MM.1S (cell line): Measurements from ENCODE around the gene DIPK2B.

Experiments used
- EZH2 ChIP-seq: fragments of 300-600 bp; sonication (generic); optimal IDR thresholded peaks from 2 replicates; pipeline ENCODE3; 2017; ENCODE audit warnings: low read depth, mild to moderate bottlenecking, antibody characterized with exemption, low read length, mixed read lengths
- EZH2phosphoT487 ChIP-seq: fragments of 300-600 bp; sonication (generic); IDR thresholded peaks from 2 replicates; pipeline ENCODE4 v1.6.1; 2018; ENCODE audit warnings: antibody characterized with exemption, low read length
- TF ChIP-seq, protein P1 (sequence below): fragments of 300-600 bp; sonication (generic); IDR thresholded peaks from 2 replicates; pipeline ENCODE4 v1.5.1; 2016; ENCODE audit warnings: antibody characterized with exemption, low read length, mixed read lengths

DNA sequence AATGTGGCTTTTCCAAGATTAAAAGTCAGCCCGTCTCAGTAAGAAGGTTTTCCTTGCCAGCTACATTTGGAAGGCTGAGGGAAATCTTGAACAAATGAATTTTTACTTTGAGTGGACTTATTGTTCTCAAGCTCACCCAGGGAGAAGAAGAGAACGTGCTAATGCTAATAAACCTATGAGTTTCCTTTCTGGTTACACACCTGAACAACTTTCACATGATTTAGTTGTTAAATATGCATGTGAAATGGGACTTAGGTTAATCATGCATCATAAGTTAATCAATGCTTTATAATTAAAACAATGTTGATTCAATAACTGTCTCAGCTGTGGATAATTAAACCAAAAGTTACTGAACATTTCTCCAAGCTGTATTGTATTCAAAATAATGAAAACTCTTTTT, 33.9 kb downstream of the DIPK2B start:
- TF ChIP-seq, protein P1, sequence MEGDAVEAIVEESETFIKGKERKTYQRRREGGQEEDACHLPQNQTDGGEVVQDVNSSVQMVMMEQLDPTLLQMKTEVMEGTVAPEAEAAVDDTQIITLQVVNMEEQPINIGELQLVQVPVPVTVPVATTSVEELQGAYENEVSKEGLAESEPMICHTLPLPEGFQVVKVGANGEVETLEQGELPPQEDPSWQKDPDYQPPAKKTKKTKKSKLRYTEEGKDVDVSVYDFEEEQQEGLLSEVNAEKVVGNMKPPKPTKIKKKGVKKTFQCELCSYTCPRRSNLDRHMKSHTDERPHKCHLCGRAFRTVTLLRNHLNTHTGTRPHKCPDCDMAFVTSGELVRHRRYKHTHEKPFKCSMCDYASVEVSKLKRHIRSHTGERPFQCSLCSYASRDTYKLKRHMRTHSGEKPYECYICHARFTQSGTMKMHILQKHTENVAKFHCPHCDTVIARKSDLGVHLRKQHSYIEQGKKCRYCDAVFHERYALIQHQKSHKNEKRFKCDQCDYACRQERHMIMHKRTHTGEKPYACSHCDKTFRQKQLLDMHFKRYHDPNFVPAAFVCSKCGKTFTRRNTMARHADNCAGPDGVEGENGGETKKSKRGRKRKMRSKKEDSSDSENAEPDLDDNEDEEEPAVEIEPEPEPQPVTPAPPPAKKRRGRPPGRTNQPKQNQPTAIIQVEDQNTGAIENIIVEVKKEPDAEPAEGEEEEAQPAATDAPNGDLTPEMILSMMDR = no peak
- no peak for TF ChIP-seq EZH2phosphoT487
- TF ChIP-seq EZH2 = no peak
